Hypothalamus (tissue), 51 donors: ENCODE measurements around the gene PTER.

Experiments
- DNase-seq, 51 donors: peaks; one replicate each; lab custom pipeline; 2025; lab: John Stamatoyannopoulos, UW

PTER gene, protein sequence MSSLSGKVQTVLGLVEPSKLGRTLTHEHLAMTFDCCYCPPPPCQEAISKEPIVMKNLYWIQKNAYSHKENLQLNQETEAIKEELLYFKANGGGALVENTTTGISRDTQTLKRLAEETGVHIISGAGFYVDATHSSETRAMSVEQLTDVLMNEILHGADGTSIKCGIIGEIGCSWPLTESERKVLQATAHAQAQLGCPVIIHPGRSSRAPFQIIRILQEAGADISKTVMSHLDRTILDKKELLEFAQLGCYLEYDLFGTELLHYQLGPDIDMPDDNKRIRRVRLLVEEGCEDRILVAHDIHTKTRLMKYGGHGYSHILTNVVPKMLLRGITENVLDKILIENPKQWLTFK

DNA sequence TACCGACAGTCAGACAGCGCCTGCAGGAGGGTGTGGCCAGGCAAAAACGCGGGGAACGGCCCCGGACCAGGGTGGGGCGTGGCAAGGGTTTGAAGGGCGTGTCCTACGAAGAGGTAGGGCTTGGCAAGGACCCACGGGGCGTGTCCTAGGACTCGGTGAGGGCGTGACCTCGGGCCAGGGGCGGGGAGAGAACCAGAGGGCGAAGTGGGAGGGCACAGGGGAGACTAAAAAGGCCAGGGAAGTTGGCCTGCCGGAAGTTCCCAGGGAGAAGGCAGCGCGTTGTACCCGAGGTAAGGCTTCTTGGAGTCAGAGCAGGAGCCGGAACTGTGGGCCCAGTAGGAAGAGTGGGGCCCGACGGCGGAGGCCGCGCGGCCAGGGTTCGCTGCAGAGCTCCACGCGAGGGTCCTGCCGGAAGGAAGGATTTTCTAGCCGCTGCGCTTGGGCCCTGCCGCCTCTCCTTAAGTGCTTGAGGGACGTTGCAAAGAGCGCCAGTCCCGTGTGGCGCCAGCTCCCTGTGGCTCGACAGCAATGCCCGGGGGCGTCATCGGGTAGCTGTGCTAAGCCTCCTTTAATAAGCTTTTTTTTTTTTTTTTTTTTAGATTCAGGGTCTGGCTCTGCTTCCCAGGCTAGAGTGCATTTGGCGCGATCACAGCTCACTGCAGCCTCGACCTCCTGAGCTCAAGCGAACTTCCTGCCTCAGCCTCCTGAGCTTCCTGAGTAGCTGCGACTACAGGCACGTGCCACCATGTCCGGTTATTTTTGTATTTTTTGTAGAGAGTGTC is at the start of gene PTER:
PTER (plus strand) TSS at position 253 of the 782 bp plus-strand sequence. CDS start 47,375 bp downstream, outside the sequence.
- peak in 48 of 51 donors; percentile 4 to 72 (median 37) for DNase-seq

DNA sequence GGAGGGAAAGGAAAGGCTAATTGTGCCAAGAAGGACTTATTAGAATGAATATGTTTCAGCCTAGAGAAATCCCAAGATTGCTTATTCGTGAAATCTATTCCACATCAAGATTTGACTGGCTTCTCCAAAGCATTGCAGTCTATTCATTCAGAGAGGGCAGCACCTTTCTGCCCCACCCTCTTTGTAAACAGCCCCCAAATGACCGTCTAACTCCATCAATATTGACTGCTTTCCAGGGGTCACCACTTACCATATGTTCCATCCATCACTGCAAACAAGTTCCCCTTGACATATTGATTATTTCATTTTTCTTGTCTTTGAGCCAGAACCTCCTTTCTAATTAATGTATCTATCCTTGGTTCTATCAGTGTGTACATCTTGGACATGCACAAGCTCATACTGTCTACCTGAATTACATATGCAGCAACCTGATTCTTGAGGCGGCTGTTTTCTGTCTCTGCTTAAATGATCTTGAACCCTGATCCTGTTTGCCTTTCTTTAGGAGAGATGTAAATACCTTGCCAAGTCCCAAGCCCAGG is 44.2 kb upstream of the PTER start:
- DNase-seq: no peak

DNA sequence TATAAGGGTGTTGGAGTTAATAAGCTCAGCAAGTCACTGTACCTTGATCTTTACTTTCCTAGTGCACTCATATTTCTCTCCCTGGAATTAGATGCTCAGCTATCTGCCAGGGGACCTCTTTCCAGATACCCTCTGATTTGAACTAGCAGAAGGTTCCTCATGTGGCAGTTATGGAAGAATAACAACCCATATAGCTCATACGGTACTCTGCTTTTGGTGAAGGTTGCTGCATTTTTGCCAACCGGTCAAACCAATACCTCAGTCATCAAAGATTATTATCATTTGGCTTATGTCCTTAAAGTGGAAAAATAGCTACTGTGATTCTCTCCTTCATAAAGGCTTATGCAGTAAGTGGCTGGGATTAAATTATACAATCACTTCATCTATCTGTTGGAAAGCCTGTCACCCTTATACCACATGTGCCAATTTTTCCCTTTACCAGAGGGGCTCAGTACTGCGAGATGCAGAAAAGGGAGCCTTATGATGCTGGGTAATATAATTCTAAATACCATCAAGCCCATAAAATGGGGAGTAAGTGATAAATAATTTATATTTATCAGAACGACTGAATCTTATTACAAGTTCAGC is 43.4 kb upstream of the PTER start:
- no peak for DNase-seq

DNA sequence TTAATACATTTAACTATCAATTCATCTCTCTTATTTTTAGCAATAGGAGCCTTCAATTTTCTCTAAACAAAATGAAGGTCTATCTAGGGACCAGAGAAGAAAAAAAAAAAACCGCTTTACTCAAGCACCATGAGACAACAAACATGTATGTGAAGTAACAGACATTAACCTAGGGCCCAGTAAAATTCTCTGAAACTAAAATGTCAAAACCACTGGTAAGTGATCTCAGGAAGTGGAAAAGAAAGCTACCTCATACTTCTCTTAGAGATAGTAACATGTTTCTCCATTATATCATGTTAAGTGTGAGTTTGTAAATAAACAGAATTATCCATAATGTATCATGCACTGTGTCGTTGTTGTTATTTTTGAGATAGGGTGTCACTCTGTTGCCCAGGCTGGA is 35.4 kb upstream of the PTER start:
- DNase-seq: no peak

DNA sequence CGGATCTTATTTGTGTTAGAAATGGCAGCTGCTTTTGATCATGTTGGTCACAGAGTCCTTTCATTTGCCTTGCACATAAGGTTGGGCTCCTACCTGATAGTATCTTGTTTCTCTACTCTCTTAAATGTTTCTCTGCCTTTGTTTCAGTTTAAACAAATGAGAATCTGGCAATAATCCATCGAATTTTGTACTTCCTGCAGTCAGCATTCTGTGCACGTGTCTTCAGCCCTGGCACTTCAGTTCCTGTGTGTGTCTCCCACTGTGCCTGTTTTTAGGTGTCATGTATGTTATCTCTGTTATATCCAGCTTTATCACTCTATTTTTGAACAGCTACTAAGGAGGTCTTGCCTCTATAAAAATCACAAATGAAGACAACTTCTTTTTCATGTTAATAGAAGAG is 28.4 kb upstream of the PTER start:
- no peak for DNase-seq

DNA sequence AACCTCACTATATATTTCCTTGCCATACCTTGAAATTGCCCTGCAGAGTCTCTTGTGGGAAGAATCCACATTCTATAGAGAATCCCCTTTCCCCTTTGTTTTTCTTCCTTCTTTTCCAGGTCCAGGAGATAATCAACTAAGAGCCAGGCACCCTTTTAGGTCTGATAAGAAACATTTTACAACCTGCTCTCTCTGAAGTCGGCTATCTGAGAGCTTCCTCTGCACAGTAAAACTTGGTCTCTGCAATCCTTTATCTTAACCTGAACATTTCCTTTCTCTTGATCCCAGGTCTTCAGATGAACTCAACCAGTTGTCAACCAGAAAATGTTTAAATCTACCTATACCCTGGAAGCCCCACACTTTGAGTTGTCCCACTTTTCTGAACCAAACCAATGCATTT is 19.5 kb upstream of the PTER start:
- DNase-seq: no peak

DNA sequence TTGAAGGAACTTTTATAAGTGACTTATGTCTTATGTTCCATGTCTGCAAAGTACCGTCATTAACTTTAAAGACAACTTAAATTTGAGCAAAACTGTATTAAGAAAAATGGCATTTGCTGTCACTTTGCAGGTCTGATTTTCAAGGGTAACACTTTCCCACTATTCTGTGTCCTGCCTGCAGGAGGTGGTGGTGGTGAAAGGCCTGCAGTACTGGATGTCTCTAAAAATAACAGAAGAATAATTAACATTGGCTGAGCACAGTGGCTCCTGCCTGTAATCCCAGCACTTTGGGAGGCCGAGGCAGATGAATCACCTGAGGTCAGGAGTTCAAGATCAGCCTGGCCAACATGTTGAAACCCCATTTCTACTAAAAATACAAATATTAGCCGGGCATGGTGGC is 13.2 kb upstream of the PTER start:
- DNase-seq: no peak

DNA sequence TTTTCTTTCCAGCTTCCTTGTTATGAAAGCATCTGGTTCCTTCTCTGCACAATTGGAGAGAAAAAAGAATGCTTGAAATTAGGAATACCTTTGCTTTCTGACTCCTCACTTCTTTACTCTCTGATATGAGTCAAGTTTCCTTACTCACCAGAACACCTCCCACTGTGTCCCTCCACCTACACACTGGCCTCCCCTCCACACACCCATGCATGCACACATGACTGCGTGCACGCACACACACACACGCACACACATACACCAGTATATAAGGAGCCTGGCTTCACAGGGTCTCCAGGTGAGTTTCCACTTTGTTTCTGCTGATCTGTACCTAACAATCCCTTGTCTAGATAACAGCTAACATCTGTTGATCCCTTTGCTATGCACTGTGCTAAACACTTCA is 11.4 kb upstream of the PTER start:
- DNase-seq: peak in 1 of 51 donors; percentile 20

DNA sequence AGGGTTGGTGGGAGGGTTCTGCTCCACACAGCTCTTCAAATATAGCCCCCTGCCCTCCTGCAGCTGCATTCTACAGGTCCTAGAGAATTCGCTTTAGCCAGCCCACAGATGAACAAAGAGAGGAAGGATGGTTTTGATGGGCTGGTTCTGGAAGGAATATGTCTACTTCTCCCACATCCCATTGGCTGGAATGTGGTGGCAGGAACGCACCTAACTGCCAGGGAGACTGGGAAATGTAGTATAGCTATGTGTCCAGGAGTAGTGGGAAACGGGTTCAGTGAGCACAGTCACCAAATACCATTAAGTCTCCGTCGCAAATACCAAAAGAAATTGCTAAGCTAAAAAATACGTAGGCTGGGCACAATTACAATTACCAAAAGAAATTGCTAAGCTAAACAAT is 7.3 kb upstream of the PTER start:
- DNase-seq: no peak

DNA sequence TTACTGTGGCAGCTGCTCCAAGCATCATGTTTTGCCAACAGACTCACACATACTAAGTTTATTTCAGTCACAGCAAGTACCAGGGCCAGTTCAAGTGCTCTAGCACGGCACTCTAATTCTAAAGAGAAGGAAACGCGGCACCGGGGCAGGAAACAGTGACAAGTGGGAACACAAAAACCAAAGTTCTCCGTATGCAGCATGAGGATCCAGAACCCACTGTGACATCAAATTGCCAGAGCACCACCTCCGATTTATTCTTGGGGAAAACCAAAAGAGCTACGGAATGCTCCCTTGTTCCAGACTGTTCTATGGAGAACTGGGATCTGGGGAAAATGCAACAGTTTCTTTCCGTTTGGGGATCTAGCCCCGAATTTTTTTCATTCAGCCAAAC is 448 bp upstream of the PTER start:
- no peak for DNase-seq

DNA sequence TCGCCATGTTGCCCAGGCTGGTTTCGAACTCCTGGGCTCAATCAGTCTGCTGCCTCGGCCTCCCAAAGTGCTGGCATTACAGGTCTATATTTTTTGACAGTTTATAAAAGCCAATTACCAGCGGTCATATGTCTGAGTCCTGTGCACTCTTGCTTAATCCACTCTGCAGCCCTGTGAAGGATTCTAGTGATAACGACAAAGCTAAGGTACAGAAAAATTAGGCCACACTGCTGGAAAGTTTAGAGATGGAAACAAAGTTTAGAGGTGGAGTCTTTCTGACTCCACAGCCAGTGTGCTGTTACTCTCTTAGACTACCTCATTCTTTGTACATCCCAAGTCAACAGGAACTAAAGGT is 707 bp downstream of the PTER start:
- no peak for DNase-seq

DNA sequence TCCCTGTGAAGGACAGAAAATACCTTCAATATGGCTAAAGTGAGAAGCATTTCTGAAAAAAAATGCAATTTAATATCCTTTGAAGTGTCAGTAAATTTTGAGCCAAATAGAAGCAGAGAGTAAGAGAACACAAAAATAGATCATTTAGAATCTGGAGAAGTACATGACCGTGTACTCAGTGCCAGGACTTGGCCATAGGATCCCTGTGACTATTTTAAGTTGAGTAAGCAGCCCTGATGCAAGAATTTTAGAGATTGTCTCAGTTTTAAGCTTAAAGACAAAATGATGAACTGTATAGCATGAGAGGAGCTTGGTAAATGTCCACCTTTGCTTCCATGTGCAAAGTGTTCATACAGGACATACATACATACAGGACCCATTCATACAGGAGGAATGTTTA is 2.5 kb downstream of the PTER start:
- DNase-seq: no peak

DNA sequence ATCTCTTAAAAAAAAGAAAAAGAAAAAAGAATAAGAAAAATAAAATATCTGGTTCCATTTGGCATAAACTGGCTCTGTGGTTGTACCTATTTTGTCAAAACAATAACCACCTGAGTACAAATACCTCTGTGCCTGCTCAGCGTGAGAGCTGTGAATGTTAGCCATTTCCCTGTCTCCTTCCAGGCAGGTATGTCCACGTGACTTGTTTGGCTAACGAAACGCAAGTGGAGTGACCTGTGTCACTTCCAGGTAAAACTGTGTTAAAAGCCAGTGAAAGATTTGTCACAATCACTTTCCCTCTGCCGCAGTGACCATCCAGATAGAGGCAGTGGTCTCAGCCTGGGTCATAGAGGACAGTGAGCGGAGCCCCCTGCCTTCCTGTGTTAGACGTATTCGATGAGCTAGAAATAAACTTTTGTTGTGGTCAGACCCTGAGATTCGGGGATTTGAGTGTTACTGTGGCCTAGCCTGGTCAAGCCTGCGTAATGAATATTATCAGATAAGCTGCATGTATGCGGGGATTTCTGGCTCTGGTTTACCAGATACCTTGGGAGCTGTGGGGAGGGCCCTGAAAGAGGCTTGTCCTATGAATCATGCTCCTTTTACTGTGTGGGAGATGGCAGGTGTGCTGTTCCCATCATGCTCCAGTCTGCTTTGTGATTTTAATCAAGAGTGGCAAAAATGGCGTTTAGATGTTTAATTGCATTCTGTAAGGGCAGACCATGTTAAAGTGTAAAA is 3.8 kb downstream of the PTER start:
- peak in 2 of 51 donors; percentile 12 to 56 for DNase-seq

DNA sequence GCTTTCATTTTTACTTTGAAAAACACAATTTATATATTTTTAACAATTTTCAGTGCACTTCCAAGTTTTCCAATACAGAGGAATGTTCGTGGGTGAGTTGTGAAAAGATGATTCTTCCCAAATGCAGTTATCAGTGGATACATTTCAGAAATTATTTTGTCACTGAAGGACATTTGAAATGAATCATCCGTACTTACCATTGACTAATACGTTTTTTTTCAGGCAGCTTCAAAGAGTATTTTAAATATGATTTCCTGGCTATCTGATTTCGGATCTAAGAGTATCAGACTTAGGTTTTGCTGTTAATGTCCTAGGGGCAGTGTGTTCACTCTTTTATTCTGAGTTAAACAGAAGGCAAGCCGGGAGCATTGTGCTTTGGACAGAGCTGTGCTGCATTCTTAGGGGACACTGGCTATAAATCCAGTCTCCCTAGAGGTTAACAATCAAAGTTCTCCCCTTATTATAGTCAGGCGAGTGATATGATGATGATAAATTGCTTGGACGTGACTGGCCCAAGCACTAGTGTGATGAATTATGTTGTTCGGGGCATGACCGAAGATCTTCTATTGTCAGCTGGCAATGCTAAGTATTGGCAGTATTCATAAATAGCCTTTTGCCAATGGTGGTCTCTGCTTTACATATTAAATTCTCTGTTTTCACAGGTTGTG is 4.5 kb downstream of the PTER start:
- peak in 1 of 51 donors; percentile 56 for DNase-seq

DNA sequence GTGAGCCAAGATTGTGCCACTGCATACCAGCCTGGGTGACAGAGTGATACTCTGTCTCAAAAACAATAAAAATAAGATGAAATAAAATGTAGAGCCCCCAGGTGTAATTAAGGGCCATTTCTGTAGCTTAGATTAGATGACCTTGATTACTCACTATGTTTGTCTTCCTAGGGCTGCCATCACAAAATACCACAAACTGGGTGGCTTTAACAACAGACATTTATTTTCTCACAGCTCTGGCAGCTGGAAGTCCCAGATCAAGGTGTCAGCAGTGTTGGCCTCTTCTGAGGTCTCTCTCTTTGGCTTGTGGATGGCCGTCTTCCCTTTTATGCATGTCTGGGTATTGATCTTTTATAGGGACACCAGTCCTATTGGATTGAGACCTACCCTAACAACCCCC is 6.1 kb downstream of the PTER start:
- DNase-seq: no peak

DNA sequence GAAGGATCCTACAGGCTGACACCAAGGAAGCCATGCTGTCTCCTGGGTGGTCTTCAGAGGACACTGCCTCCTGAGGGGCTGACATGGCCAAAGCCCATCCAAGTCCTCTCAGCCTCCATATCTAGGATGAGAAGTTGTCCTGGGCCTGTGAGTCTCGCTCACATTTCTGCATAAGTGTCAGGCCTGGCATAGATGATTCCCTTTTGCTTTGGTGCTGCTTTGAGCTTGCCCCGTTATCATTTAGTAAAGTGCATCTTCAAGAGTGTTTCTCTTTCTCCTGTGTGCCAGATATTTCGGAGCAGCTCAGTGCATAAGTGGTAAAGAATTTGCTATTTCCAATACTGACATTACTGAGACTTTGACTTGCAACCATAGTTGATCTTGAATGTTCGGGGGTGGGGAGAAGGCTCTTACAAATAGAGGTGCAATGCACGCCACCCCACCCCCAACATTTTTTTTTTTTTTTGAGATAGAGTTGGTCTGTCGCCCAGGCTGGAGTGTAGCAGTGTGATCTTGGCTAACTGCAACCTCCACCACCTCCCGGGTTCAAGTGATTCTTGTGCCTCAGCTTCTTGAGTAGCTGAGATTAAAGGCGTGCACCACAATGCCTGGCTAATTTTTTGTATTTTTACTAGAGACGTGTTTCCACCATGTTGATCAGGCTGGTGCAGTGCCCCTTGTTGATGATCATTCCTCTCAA is 9.1 kb downstream of the PTER start:
- DNase-seq: no peak

DNA sequence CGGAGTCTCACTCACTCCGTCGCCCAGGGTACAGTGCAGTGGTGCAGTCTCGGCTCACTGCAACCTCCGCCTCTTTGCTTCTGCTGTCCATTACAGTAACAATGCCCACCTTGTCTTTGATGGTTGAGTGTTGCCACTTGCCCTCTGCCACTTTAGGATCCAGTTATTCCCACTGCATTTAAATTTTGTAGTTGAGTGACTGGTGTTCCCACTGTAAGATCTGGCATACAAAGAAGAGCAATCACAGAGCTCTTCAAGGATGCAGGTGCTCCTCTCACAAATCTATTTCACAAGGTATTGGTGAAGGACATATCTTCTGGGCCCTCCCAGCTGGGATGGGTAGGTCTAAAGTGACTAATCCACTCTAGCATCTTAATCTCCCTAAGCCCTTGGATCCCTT is 12.6 kb downstream of the PTER start:
- DNase-seq: no peak

DNA sequence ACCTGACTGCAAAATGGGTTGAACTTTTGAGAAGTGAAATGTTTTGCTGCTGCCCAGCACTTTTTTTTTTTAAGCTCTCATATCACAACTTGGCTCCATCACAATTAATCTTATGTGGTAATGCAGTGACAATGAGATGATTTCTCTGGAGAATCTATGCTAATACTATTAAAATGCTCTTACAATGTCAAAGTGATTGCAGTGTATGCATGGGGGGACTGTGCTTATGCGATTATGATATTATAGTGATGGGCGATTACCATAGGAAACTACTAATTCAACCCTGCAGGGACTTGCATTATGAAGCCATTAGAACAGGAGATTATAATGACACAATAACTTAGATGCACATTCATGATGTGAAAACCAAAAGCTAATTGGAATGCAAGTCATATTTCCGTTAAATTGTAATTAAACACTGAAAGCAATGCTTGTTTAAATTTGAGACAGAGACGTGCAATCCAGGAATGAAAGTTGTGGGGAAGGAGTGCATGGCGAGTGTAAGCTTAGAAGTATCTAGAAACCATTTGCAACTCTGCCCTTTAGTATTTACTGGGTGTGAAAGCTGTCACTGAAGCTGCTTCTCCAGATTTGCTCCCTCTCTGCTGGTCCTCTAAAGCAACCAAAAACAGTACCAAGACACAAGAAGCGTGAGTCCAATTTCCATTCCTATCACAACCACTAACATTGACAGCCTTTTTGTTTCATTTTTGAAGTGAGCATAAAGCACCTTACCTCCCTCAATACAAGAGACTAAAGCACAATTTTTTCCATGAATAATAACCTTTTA is 21.6 kb downstream of the PTER start:
- DNase-seq: no peak

DNA sequence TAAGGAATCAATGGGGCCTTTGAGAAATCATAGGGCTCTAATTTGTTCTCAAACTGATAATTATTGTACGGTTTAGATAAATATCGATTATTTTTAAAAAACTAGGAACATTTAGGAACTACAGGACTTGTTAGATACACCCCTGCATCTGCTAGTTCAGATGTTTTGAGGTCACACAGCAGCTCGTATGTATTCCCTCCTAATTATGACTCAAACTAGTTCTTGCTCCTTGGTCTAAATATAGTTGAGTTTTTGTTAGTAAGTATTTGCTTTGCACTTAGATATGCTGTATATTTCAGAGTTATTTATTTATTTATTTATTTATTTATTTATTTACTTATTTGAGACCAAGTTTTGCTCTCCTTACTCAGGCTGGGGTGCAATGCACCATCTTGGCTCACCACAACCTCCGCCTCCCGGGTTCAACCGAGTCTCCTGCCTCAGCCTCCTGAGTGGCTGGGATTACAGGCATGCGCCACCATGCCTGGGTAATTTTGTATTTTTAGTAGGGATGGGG is 22.7 kb downstream of the PTER start:
- DNase-seq: no peak
